G401 (cell line): ENCODE results near the gene ACP7. TPM values are rescaled to one million over a fixed set of nuclear protein-coding genes. Genes with fewer than 3 reads are reported as not detected.

ENCODE experiments used
- DNase-seq: peaks from one replicate; pipeline ENCODE4 v3.0.0-alpha.2; 2015; ENCODE audit warnings: low spot score
- in situ Hi-C: cut with HindIII; loops from 2 replicates; pipeline ENCODE4 v1.10.0; 2016; ENCODE audit warnings: low sequenced_read_pairs, mixed read lengths
- total RNA-seq: library from RNA; depleted of rRNA; stranded (reverse); fragments of >200 nt; shearing (Covaris generic); gene quantifications from 2 replicates; pipeline ENCODE4 v1.2.3, GENCODE V29; 2014; rRNA removed

ACP7 gene
- total RNA-seq, 1 experiment from 2014 or later, result not detected

- DNase-seq, result no peak
- in situ Hi-C loops, result no loop called here
Measured at GRCh38 chr19:39157275-39157996, 73.3 kb downstream of the ACP7 start.

GRCh38 chr19:39157997-39158389 is 73.8 kb downstream of the ACP7 start:
- DNase-seq, result no peak
- in situ Hi-C loops, result no loop called here

- no peak for DNase-seq
- in situ Hi-C loops, result no loop called here
Measured at GRCh38 chr19:39158646-39159260, 74.6 kb downstream of the ACP7 start.

DNA sequence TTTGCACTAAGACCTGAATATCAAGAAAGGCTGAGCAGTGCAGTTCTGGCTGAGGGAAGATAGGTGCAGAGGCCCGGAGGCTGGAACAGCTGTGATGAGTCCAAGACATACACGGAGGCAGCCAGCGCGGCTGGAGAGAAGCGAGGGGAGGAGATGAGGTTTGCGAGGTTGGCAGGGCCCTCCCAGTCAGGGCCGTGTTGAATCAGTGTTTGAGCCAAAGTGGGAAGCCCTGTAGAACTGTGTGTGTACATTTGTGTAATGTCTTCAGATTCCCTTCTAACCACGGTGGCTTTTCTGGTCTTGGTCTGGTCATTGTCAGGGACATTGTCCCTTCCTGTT is 76.3 kb downstream of the ACP7 start:
- DNase-seq, result no peak
- in situ Hi-C loops, result no loop called here

Other genes starting within 250 kb of the ACP7 start
- 600 and 749 TPM in 2 replicates for gene HNRNPL, start 234.4 kb upstream of the ACP7 start, total RNA-seq
- gene RINL, start 206.1 kb upstream of the ACP7 start, total RNA-seq, result 5.6 and 7.3 TPM in 2 replicates
- gene SIRT2, start 184.8 kb upstream of the ACP7 start, total RNA-seq, result 114 and 122 TPM in 2 replicates
- 48.1 and 63.2 TPM in 2 replicates for gene NFKBIB, start 184.4 kb upstream of the ACP7 start, total RNA-seq
- not detected in 2 replicates for gene CCER2, start 172.2 kb upstream of the ACP7 start, total RNA-seq
- 34.2 and 43.0 TPM in 2 replicates for gene SARS2, start 153.6 kb upstream of the ACP7 start, total RNA-seq
- gene MRPS12, start 153.4 kb upstream of the ACP7 start, total RNA-seq, result 105 and 161 TPM in 2 replicates
- gene FBXO17, start 108.6 kb upstream of the ACP7 start, total RNA-seq, result 47.4 and 91.4 TPM in 2 replicates
- gene FBXO27, start 51.8 kb upstream of the ACP7 start, total RNA-seq, result 44.0 and 52.2 TPM in 2 replicates
- 12.8 and 15.3 TPM in 2 replicates for gene PAK4, start 41.4 kb downstream of the ACP7 start, total RNA-seq
- 1.7 and 4.5 TPM in 2 replicates for gene NCCRP1, start 112.6 kb downstream of the ACP7 start, total RNA-seq
- not detected in 2 replicates for gene SYCN, start 119.9 kb downstream of the ACP7 start, total RNA-seq
- gene IFNL3, start 160.6 kb downstream of the ACP7 start, total RNA-seq, result not detected in 2 replicates
- gene IFNL4, start 164.5 kb downstream of the ACP7 start, total RNA-seq, result not detected in 2 replicates
- gene IFNL2, start 184.0 kb downstream of the ACP7 start, total RNA-seq, result not detected in 2 replicates
- gene IFNL1, start 212.0 kb downstream of the ACP7 start, total RNA-seq, result not detected in 2 replicates
- gene LRFN1, start 236.5 kb downstream of the ACP7 start, total RNA-seq, result 2.5 and 3.2 TPM in 2 replicates